Pancreas (tissue), 10 donors: Measurements from ENCODE around the gene NAT16. TPM values are rescaled to one million over a fixed set of nuclear protein-coding genes. Genes with fewer than 3 reads are reported as not detected.

Experiments used
- ATAC-seq, 4 donors: fragments of 200-7000 bp; cut with Tn5 transposase; one replicate each; pipeline versions ENCODE4 v1.8.0 to v1.9.1; 2020; ENCODE audit warnings: mild to moderate bottlenecking in 4 of 4, moderate library complexity in 4 of 4
- DNase-seq, 6 donors: peaks; one replicate each; pipeline ENCODE4 v3.0.0-alpha.2; 2020
- FAIRE-seq: peaks from 2 replicates; lab custom pipeline; 2012; peaks lifted over from hg19 to GRCh38; lab: Jason Lieb, UNC
- H3K27ac ChIP-seq, 4 donors: fragments of 200-600 bp; sonication (generic); 1 replicate in 3 of 4; 2 replicates in 1 of 4; pipeline versions ENCODE4 v1.5.0 to v1.8.0; 2020
- H3K27me3 ChIP-seq, 4 donors: fragments of 200-600 bp; one replicate each; pipeline ENCODE4 v1.8.0; 2021
- H3K36me3 ChIP-seq, 3 donors: fragments of 200-600 bp; sonication (generic) in 1 of 3; one replicate each; pipeline versions ENCODE4 v1.5.0 to v1.8.0; 2020 to 2021
- H3K4me1 ChIP-seq, 3 donors: fragments of 200-600 bp; one replicate each; pipeline ENCODE4 v1.8.0; 2021
- H3K4me3 ChIP-seq, 4 donors: fragments of 200-600 bp; sonication (generic) in 2 of 4; one replicate each; pipeline versions ENCODE4 v1.5.0 to v1.8.0; 2020 to 2021
- H3K9me3 ChIP-seq, 4 donors: fragments of 200-600 bp; one replicate each; pipeline ENCODE4 v1.8.0; 2021
- CTCF ChIP-seq, 4 donors: fragments of 200-600 bp; sonication (generic) in 3 of 4; IDR thresholded peaks; one replicate each; pipeline versions ENCODE4 v1.5.0 to v1.8.0; 2021; ENCODE audit warnings: antibody characterized with exemption in 4 of 4
- WGBS, 2 donors: extraction: QIAGEN DNeasy Blood & Tissue Kit; methylation state at CpG; one replicate each; pipeline ENCODE4 v1.1.7; 2013; 5-methylcytosine and 5-hydroxymethylcytosine counted together
- intact Hi-C, 3 donors: fragments of 100-400 bp; cut with DNase I; formaldehyde crosslinking; loops; one replicate each; pipeline versions ENCODE4 v1.11.1 to v1.14.2; 2022
- polyA plus RNA-seq, 2 donors: library from polyadenylated mRNA; stranded (reverse); fragments of 200-250 nt; gene quantifications; one replicate each; pipeline ENCODE4 v1.2.3, GENCODE V29; 2013
- total RNA-seq, 6 donors: library from RNA; stranded (reverse); fragmentation: NEBNext Ultra II Directional in 4 of 6; extraction: Animal tissue kit (Norgen Biotek cat#: 25700) in 4 of 6; gene quantifications; one replicate each; pipeline versions ENCODE4 v1.2.1 to v1.2.4, GENCODE V29; 2021 to 2023
- donor health status: healthy with polysubstance abuse.
- donor health status: DM: no; HTN: no; CAD: no; lungs with moderate emphysema.
- donor health status: DM: no; HTN: no; CAD: no.
- donor health status: control.
- donor health status: control.
- donor health status: Bipolar disorder and iron deficiency.
- donor health status: DM: yes; HTN: yes; CAD: no.
- donor health status: DM: no; HTN: no; CAD: no.
- donor health status: DM: no; HTN: no; CAD: no.
- donor health status: DM: yes; HTN: yes; CAD: no.

NAT16 gene
- total and polyA plus RNA-seq, 8 donors, result 0.19 to 3.6 (median 0.49) TPM; not detected in 1

DNA sequence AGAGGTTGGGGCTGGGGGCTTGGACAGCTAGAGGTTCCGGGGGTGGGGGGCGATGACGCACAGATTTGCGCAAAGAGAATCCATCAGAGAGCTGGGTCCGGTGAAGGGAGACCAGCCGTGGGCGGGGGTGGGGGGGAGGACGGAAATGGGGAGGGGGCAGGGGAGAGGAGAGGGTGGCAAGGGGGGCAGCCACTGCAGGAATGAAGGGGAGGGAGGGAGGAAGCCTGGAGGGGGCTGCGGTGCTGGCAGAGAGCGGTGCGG is 13.5 kb downstream of the NAT16 start:
- H3K27me3 ChIP-seq, result peaks cover 0 to 35% (median 0%) of the 10 kb centered on the region in 4 donors
- ATAC-seq, result no peak
- intact Hi-C loops, result no loop called here

GRCh38 chr7:101165958-101166647 is 14.0 kb downstream of the NAT16 start:
- ATAC-seq (no peak), DNase-seq (peak in 1 of 6 donors; percentile 59)

More for the DNA sequence above, 13.5 kb downstream of the NAT16 start:
- no peak overlapping the region for H3K4me3 ChIP-seq
- H3K4me1 ChIP-seq, result peaks cover 10 to 25% (median 20%) of the 10 kb centered on the region in 3 donors
- no peak overlapping the region for H3K27ac ChIP-seq
- H3K36me3 ChIP-seq, result no peaks in the 10 kb centered on the region
- 0 to 3% methylated on average over 10 to 11 of the region's 11 CpGs for WGBS, 2 donors
- H3K9me3 ChIP-seq, result no peaks in the 10 kb centered on the region
- FAIRE-seq (no peak), DNase-seq (no peak)
- TF ChIP-seq CTCF (IDR thresholded peaks at IDR 0.05), result no peak

GRCh38 chr7:101165075-101165957 is 14.8 kb downstream of the NAT16 start, which contains the start of gene VGF:
VGF (minus strand) TSS chr7:101165569; CDS start chr7:101164843, 726 bp downstream.
- no peak for FAIRE-seq
- intact Hi-C loops, result no loop called here
- Histone ChIP-seq H3K27ac (no peak within 1 kb of the TSS), H3K27me3 (peaks cover 0 to 25% (median 0%) of the 10 kb centered on the region in 4 donors), H3K4me3 (peak within 1 kb of the TSS in 2 of 4 donors; percentile 9 to 39), H3K36me3 (no peaks in the 10 kb centered on the region), H3K4me1 (peaks cover 10 to 25% (median 20%) of the 10 kb centered on the region in 3 donors), H3K9me3 (no peaks in the 10 kb centered on the region)
- no peak for TF ChIP-seq CTCF (IDR thresholded peaks at IDR 0.05)
- peak; percentile 87 to 93 (median 90) for ATAC-seq
- 2 to 3% methylated on average over 71 to 74 of the region's 74 CpGs for WGBS, 2 donors
- DNase-seq, result peak; percentile 88 to 99 (median 94)

More at GRCh38 chr7:101165958-101166647, 14.0 kb downstream of the NAT16 start:
- H3K36me3 ChIP-seq, result no peaks in the 10 kb centered on the region
- H3K27me3 ChIP-seq, result peaks cover 0 to 31% (median 0%) of the 10 kb centered on the region in 4 donors
- H3K9me3 ChIP-seq, result no peaks in the 10 kb centered on the region
- TF ChIP-seq CTCF (IDR thresholded peaks at IDR 0.05), result no peak
- WGBS, 2 donors, result 1 to 2% methylated on average over 34 to 38 of the region's 38 CpGs
- H3K27ac ChIP-seq, result no peak overlapping the region
- peak overlapping the region in 2 of 4 donors; percentile 9 to 18 for H3K4me3 ChIP-seq
- peaks cover 10 to 25% (median 20%) of the 10 kb centered on the region in 3 donors for H3K4me1 ChIP-seq
- no peak for FAIRE-seq
- intact Hi-C loops, result no loop called here

DNA sequence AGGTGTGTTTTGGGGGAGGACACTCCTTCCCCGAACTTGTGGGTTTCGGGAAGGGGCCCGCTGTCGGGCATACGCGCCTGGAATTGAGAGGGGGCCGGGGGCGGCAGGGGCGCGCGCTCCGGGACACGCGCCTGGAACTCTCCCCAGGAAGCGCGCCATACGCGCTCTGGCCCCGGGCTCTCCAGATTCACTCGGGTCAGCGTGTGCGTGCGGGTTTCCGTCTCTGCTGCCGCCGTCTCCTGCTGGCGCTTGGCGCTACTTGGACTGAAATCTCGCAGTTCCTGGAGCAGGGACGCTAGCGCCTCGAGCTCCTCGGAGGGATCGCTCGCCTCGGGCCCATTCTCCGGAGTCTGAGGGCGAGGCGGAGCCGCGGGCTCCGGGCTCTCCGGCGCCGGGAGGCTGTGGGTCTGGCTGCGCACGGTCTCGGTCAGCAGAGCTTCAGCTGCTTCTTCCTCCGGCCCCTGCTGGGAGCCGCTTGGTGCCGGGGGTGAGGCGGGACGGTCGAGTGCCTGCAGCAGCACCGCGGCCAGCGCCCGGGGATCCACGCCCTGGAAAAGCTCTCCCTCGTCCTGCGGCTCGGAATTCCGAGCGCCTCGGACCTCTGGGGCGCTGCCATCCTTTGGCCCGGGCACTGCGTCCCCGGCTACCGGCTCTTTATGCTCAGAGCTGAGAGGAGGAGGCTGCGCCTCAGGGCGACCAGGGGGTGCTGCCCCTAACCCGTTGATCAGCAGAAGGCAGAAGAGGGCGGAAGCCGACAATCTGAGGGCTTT is 15.8 kb downstream of the NAT16 start:
- Histone ChIP-seq H3K4me1 (peaks cover 10 to 25% (median 20%) of the 10 kb centered on the region in 3 donors), H3K36me3 (peaks cover 0 to 4% (median 0%) of the 10 kb centered on the region in 3 donors), H3K27me3 (peaks cover 0 to 20% (median 0%) of the 10 kb centered on the region in 4 donors), H3K9me3 (no peaks in the 10 kb centered on the region), H3K4me3 (peak overlapping the region in 2 of 4 donors; percentile 16 to 39), H3K27ac (no peak overlapping the region)
- no peak for TF ChIP-seq CTCF (IDR thresholded peaks at IDR 0.05)
- ATAC-seq (peak; percentile 30 to 57 (median 36)), FAIRE-seq (no peak), DNase-seq (peak in 3 of 6 donors; percentile 40 to 86 (median 80))
- intact Hi-C loops, result no loop called here
- 2% methylated on average over 70 to 75 of the region's 75 CpGs for whole genome bisulfite sequencing, 2 donors
